Mesodermal cell (in vitro differentiated cells): Measurements from ENCODE around the gene MATCAP1.
A peak's percentile ranks its signal among the peaks of the same experiment; 100 is the strongest.

ENCODE experiments used
- H3K27ac ChIP-seq: 2 replicates; pipeline ENCODE4 v1.7.0; 2013; ENCODE audit warnings: mild to moderate bottlenecking, low read depth, low read length, moderate library complexity; ENCODE audit not compliant: severe bottlenecking
- H3K36me3 ChIP-seq: 2 replicates; pipeline ENCODE4 v1.7.1; 2013; ENCODE audit warnings: mild to moderate bottlenecking, low read length, moderate library complexity; ENCODE audit not compliant: control insufficient read depth, insufficient read depth
- H3K4me1 ChIP-seq: one replicate; pipeline ENCODE4 v1.7.1; 2013; ENCODE audit warnings: mild to moderate bottlenecking, low read length; ENCODE audit not compliant: insufficient read depth, control insufficient read depth, poor library complexity, severe bottlenecking
- H3K4me3 ChIP-seq: 2 replicates; pipeline ENCODE4 v1.7.0; 2013; ENCODE audit warnings: low read length, control low read depth, mild to moderate bottlenecking; ENCODE audit not compliant: insufficient read depth, poor library complexity, severe bottlenecking; ENCODE audit errors: extremely low read depth
- H3K9me3 ChIP-seq: 2 replicates; pipeline ENCODE4 v1.7.1; 2013; ENCODE audit warnings: mild to moderate bottlenecking, low read length, moderate library complexity; ENCODE audit not compliant: control insufficient read depth
- WGBS, 2 experiments: methylation state at CpG; one replicate each; pipeline ENCODE4 v1.1.5; 2013; ENCODE audit warnings: missing lambda C conversion rate in 2 of 2; ENCODE audit not compliant: insufficient coverage in 2 of 2; 5-methylcytosine and 5-hydroxymethylcytosine counted together

MATCAP1 gene

GRCh38 chr16:67169011-67169451 lies 14.7 kb downstream of the MATCAP1 start:
- H3K27ac ChIP-seq = no peak overlapping the region

GRCh38 chr16:67167588-67167987 lies 16.2 kb downstream of the MATCAP1 start:
- H3K4me3 ChIP-seq = no peak overlapping the region
- H3K9me3 ChIP-seq = no peaks in the 10 kb centered on the region
- H3K4me1 ChIP-seq = peaks cover 24% of the 10 kb centered on the region
- no peaks in the 10 kb centered on the region for H3K36me3 ChIP-seq
- H3K27ac ChIP-seq = no peak overlapping the region
- 67 to 87% methylated on average over 7 of the region's 7 CpGs for WGBS, 2 experiments

More at GRCh38 chr16:67169011-67169451, 14.7 kb downstream of the MATCAP1 start:
- Histone ChIP-seq H3K36me3 (no peaks in the 10 kb centered on the region), H3K9me3 (no peaks in the 10 kb centered on the region), H3K4me3 (no peak overlapping the region), H3K4me1 (peaks cover 22% of the 10 kb centered on the region)
- 36 to 37% methylated on average over 9 of the region's 9 CpGs for WGBS, 2 experiments

GRCh38 chr16:67166598-67167168 lies 17.1 kb downstream of the MATCAP1 start:
- Histone ChIP-seq H3K4me1 (peaks cover 24% of the 10 kb centered on the region), H3K4me3 (no peak overlapping the region), H3K36me3 (no peaks in the 10 kb centered on the region), H3K27ac (no peak overlapping the region), H3K9me3 (no peaks in the 10 kb centered on the region)
- 60 to 79% methylated on average over 2 to 5 of the region's 5 CpGs for WGBS, 2 experiments

- no peak overlapping the region for H3K27ac ChIP-seq
- WGBS, 2 experiments = 24 to 50% methylated on average over 2 to 9 of the region's 18 CpGs
- H3K9me3 ChIP-seq = no peaks in the 10 kb centered on the region
- H3K36me3 ChIP-seq = no peaks in the 10 kb centered on the region
- H3K4me1 ChIP-seq = peaks cover 21% of the 10 kb centered on the region
- no peak overlapping the region for H3K4me3 ChIP-seq
These were observed 17.6 kb downstream of the MATCAP1 start for GRCh38 chr16:67166110-67166547.

GRCh38 chr16:67165121-67166078 lies 18.4 kb downstream of the MATCAP1 start:
- Histone ChIP-seq H3K27ac (no peak overlapping the region), H3K4me1 (peaks cover 23% of the 10 kb centered on the region), H3K4me3 (no peak overlapping the region), H3K9me3 (no peaks in the 10 kb centered on the region), H3K36me3 (no peaks in the 10 kb centered on the region)
- 4% methylated on average over 55 to 56 of the region's 85 CpGs for WGBS, 2 experiments

- H3K27ac ChIP-seq = no peak within 1 kb of the TSS
- H3K4me3 ChIP-seq = peak within 1 kb of the TSS; percentile 25
- 2 to 4% methylated on average over 25 to 38 of the region's 41 CpGs for WGBS, 2 experiments
- H3K9me3 ChIP-seq = no peaks in the 10 kb centered on the region
- no peaks in the 10 kb centered on the region for H3K36me3 ChIP-seq
- peaks cover 22% of the 10 kb centered on the region for H3K4me1 ChIP-seq
These were observed 19.1 kb downstream of the MATCAP1 start, which contains the start of gene HSF4 for GRCh38 chr16:67164599-67165061. HSF4 (plus strand) TSS chr16:67164745; CDS start chr16:67164812, 67 bp downstream.

GRCh38 chr16:67163999-67164558 lies 19.7 kb downstream of the MATCAP1 start:
- peak overlapping the region; percentile 25 for H3K4me3 ChIP-seq
- WGBS, 2 experiments = 3% methylated on average over 11 to 14 of the region's 34 CpGs
- no peaks in the 10 kb centered on the region for H3K36me3 ChIP-seq
- no peaks in the 10 kb centered on the region for H3K9me3 ChIP-seq
- peaks cover 21% of the 10 kb centered on the region for H3K4me1 ChIP-seq
- H3K27ac ChIP-seq = no peak overlapping the region

- Histone ChIP-seq H3K27ac (no peak overlapping the region), H3K9me3 (no peaks in the 10 kb centered on the region), H3K36me3 (no peaks in the 10 kb centered on the region), H3K4me1 (peaks cover 25% of the 10 kb centered on the region), H3K4me3 (peak overlapping the region; percentile 25)
- 2% methylated on average over 69 to 86 of the region's 99 CpGs for WGBS, 2 experiments
These were observed 20.4 kb downstream of the MATCAP1 start for GRCh38 chr16:67163164-67163998.

GRCh38 chr16:67162506-67163163 lies 21.1 kb downstream of the MATCAP1 start:
- Histone ChIP-seq H3K4me3 (peak overlapping the region; percentile 25), H3K27ac (no peak overlapping the region)

More at GRCh38 chr16:67162506-67163163, 21.1 kb downstream of the MATCAP1 start:
- no peaks in the 10 kb centered on the region for H3K9me3 ChIP-seq
- WGBS, 2 experiments = 5 to 7% methylated on average over 35 to 44 of the region's 44 CpGs
- peaks cover 25% of the 10 kb centered on the region for H3K4me1 ChIP-seq
- H3K36me3 ChIP-seq = no peaks in the 10 kb centered on the region
